Epithelial cell of proximal tubule (primary cell): ENCODE measurements around the gene PHF20. TPM values are rescaled to one million over a fixed set of nuclear protein-coding genes. Genes with fewer than 3 reads are reported as not detected.
"Not testable (repeated sequence)": the region's sequence is repeated elsewhere in the genome, so short reads cannot be mapped to it uniquely, and the experiment has no call there.

Source experiments
- DNase-seq: peaks from one replicate; pipeline ENCODE4 v3.0.0-alpha.2; 2011; ENCODE audit warnings: low read depth
- H3K4me3 ChIP-seq: 2 replicates; pipeline ENCODE4 v1.5.1; 2011; ENCODE audit warnings: low read depth, mild to moderate bottlenecking, low read length
- CTCF ChIP-seq: conservative IDR thresholded peaks from 2 replicates; pipeline ENCODE4 v1.5.1; 2012; ENCODE audit warnings: low read depth, mild to moderate bottlenecking, low read length
- total RNA-seq: library from RNA; depleted of rRNA; stranded (reverse); fragments of >200 nt; gene quantifications from 2 replicates; pipeline ENCODE4 v1.2.3, GENCODE V29; 2015

PHF20 gene
- total RNA-seq, 1 donor from 2014 or later, result 19.0 TPM

- no peak for TF ChIP-seq CTCF
- H3K4me3 ChIP-seq, result no peak overlapping the region
- DNase-seq, result no peak
These were observed 9.4 kb upstream of the PHF20 start for GRCh38 chr20:35762461-35762860.

- not testable (repeated sequence) for H3K4me3 ChIP-seq, DNase-seq
These were observed 6.9 kb upstream of the PHF20 start for GRCh38 chr20:35764936-35765335.

GRCh38 chr20:35766843-35767242 lies 5.0 kb upstream of the PHF20 start:
- no peak for DNase-seq
- no peak for TF ChIP-seq CTCF
- H3K4me3 ChIP-seq, result no peak overlapping the region

- no peak overlapping the region for H3K4me3 ChIP-seq
- TF ChIP-seq CTCF, result no peak
- DNase-seq, result no peak
These were observed 3.9 kb upstream of the PHF20 start for GRCh38 chr20:35767683-35768481.

- DNase-seq, result peak; percentile 84
- no peak overlapping the region for H3K4me3 ChIP-seq
- no peak for TF ChIP-seq CTCF
These were observed 2.8 kb upstream of the PHF20 start for GRCh38 chr20:35768731-35769664.

GRCh38 chr20:35771367-35771688 lies 487 bp upstream of the PHF20 start:
- no peak for DNase-seq
- no peak for TF ChIP-seq CTCF
- H3K4me3 ChIP-seq, result peak overlapping the region; percentile 83

GRCh38 chr20:35772563-35773058 lies 796 bp downstream of the PHF20 start:
- TF ChIP-seq CTCF, result no peak
- peak overlapping the region; percentile 83 for H3K4me3 ChIP-seq
- no peak for DNase-seq
